Ovary (tissue), 3 donors: ENCODE results near the gene CAPN8.

ENCODE experiments used
- CTCF ChIP-seq, 3 donors: fragments of 450-650 bp in 2 of 3; fragments of 200-600 bp in 1 of 3; IDR thresholded peaks; one replicate each; pipeline versions ENCODE4 v1.5.1 to v1.8.0; 2016 to 2022; ENCODE audit warnings: antibody characterized with exemption in 3 of 3, mild to moderate bottlenecking in 1 of 3
- POLR2A ChIP-seq: fragments of 450-650 bp; IDR thresholded peaks from one replicate; pipeline ENCODE4 v1.6.1; 2017; ENCODE audit warnings: antibody characterized with exemption, mild to moderate bottlenecking, moderate library complexity
- donor health status: DM: no; HTN: no; CAD: no.

- TF ChIP-seq CTCF (IDR thresholded peaks at IDR 0.05) (no peak), POLR2A (no peak)
Measured at GRCh38 chr1:223641523-223642039, 23.9 kb downstream of the CAPN8 start.
